Smooth muscle cell of the brain vasculature (primary cell): ENCODE measurements around the gene ZMPSTE24.

Experiments used
- DNase-seq: peaks from one replicate; pipeline ENCODE4 v3.0.0-alpha.2; 2012; ENCODE audit warnings: low read depth, low spot score

Gene ZMPSTE24

DNA sequence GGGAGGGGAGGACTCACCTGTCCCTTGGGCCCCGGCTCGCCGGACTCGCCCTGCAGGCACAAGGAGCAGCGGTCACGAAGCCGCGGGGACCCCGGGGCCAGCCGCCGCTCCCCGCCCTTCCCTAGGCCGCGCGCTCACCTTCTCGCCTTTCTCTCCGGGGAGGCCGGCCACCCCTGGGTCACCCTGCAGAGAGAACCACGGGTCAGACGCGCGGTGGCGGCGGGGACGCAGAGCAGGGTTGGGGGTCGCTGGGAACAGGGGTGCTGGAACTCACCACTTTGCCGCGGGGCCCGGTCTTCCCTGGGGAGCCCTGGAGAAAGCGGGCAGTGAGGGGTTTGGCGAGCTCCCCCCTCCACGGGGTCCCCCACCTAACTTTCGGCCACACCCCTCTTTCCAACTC is 45.8 kb downstream of the ZMPSTE24 start:
- no peak for DNase-seq

DNA sequence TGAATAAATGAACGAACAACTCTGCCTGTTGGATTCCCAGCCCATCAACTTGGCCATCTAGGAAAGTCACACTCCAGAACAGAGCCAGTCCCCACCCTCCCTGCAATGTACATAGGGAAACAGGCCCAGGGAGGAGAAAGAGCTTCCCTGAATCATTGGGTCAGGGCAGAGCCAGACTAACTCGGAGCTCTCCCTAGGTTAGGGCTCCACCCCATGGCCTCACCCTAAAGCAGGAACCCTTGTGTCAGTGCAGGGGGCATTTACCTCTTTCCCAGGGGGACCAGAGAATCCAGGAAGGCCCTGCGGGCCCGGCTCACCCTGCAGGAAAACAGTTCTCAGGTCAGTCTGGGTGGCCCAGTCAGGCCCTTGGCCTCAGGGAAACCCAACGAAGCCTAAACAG is 47.4 kb downstream of the ZMPSTE24 start:
- DNase-seq: no peak

DNA sequence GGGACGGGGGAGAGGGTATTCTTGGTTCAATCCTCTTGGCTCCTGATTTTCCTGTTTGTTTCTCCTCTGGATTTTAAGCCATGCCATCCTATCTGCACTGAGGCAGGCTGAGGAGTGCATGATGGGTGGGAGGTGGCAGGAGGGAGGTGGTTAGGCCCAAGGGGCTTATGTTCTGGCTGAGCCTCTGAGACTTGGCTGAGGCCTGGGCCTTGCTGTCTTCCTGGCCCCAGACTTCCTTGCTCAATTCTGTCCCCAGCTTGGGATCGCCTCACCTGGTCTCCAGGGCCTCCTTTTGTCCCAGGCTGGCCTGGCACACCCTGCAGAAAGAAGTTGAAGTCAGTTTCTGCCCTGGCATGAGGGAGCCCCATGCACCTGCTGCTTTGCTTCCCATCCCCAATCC is 47.8 kb downstream of the ZMPSTE24 start:
- no peak for DNase-seq

DNA sequence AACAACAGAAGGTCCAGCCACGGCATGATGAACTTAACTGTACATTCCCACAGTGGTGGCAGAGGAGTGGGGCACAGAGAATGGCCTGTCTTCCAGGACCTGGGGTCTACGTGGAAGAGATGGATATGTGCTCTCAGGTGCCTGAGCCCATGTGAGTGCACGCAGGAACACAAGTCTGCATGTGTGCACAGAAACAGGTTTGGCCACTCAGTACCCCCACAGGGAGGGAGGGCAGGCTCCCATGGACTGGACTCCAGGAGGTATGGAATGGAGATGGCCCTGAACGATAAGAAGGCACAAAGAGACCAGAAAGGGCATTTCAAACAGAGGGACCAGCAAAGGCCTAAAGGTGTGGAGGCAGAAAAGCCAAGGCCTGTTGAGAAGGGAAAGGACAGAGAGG is 48.3 kb downstream of the ZMPSTE24 start:
- no peak for DNase-seq

DNA sequence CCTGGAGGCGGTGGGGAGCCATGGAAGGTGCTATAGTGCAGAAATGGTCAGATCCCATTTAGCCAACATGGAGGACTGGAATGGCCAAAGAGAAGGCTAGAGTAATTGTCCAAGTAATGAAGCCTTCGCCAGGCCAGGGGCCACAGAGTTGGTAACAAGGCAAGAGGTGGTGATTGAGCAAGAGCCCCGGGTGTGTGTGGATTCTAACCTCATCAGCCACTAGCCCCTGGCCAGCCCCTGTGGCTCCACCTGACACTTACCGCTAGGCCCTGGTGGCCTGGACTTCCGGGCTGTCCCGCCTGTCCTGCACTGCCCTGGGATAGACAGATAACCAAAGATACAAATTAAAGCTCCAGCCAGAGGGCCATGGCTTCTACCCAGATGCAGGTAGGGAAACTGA is 49.1 kb downstream of the ZMPSTE24 start:
- DNase-seq: no peak

DNA sequence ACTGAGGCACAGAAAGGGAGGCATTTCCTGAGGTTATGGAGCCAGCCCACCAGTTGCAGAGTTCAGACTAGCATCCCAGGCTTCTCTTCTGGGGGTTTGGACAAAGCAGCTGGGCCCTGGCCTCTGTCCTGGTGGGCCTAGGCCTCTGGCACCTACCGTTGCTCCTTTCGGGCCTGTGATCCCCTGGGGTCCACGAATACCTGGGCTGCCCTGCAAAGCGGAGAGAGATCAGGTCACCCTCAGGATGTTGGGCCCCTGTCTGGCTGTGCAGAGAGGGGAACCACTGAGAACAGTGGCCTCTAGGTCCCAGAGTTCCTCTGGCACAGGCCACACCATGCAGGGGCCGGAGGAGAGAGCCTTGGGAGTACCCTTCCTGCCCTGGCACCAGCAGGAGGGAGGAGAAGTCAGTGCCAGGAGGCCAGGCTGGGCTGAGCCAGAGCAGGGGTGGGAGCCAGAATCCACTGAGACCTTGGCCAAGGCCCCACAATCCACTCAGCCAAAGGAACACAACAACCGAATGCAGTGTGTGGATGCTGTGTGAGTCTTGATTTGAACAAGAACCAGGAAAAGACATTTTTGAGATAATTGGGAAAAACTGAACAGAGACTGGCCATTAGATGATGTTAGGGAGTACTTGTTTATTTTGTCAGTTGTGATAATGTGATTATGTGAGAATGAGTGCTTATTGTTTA is 50.1 kb downstream of the ZMPSTE24 start:
- DNase-seq: no peak

DNA sequence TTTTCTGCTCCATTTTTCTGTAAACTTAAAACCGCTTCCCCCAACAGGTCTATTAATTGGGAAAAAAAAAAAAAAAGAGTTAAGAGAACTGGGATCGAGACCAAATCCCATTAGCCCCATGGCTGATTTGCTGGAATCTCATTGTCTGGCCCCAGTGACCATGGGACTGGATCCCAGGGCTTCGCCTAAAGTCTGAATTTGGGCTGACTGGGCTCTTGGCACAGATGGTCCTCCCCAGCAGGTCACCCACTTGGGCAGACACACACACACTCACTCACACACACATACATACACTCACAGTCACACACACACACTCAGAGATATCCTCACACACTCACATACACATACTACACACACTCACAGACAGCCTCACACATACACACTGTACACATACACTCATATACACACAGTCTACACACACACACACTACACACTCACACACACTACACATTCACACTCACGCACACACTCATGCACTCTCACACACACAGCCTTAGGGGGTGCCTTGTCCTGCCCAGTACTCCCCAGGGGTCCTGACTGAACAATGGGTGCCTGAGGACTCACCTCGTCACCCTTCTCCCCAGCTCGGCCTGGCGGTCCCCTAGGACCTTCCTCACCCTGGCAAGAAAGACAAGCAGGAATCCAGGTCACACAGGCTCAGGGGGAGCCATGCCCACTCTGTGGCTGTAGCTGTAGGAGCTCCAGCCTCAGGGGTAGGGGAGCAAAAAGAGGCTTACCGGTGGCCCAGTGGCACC is 51.5 kb downstream of the ZMPSTE24 start:
- DNase-seq: no peak

DNA sequence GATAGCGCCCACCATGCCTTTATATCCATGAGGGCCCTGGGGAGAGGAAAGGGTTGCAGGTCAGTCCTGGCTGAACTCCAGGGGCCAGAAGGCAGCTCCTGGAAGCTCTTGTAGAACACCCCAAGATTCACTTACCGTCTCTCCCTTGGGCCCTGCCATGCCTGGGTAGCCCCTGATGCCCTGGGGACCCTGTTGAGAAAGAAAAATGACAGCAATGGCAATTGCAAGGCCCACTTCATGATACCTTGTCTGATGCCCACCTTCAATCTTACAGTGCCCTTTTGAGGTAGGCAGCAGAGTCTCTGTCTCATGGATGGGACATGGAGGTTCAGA is 52.1 kb downstream of the ZMPSTE24 start:
- no peak for DNase-seq

DNA sequence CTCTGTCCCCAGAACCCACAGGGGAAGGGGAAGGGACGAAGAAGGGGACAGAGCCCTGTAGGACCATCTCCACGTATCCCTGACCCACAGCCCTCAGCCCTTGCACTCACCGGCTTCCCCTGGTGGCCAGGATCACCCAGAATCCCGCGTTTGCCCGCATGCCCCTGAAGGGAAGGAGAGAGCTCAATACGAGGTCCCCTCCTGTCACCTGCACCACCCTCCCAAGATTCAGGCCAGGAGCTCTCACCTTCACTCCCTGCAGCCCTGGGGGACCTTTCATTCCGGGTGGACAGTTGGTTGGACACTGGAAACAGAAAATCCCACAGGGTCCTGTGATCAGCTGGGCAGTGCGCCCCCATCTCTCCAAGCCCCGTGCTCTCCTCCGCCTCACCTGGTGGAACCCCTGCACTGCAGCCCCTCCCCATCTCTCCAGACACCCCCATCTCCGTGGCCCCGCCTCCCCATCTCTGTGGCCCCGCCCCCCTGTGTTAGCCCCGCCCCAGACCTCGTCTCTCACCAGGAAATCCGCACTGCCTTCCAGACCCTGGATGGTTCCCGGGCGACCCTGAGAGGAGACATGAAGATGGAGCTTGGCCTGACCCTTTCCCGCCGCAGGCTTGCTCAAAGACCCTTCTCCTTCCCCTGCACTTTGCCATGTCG is 53.1 kb downstream of the ZMPSTE24 start:
- no peak for DNase-seq

DNA sequence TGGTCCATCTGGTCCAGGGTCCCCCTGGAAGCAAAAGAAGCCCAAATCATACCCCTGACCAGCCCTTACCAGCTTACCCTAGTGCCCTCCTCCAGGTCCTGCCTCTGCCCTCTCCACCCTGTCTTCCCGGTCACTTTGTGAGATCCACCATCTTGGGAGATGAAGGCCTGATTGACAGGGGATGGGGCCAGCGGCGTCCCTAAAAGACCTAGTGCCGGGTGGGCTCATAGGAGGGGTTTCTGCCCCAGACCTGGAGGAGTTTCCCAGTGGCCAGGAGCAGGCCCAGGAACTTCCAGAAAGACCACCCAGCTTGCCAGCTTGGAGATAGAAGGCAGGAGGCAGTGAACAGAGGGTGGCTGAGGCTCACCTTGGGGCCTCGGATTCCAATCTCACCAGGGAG is 53.7 kb downstream of the ZMPSTE24 start:
- DNase-seq: no peak

DNA sequence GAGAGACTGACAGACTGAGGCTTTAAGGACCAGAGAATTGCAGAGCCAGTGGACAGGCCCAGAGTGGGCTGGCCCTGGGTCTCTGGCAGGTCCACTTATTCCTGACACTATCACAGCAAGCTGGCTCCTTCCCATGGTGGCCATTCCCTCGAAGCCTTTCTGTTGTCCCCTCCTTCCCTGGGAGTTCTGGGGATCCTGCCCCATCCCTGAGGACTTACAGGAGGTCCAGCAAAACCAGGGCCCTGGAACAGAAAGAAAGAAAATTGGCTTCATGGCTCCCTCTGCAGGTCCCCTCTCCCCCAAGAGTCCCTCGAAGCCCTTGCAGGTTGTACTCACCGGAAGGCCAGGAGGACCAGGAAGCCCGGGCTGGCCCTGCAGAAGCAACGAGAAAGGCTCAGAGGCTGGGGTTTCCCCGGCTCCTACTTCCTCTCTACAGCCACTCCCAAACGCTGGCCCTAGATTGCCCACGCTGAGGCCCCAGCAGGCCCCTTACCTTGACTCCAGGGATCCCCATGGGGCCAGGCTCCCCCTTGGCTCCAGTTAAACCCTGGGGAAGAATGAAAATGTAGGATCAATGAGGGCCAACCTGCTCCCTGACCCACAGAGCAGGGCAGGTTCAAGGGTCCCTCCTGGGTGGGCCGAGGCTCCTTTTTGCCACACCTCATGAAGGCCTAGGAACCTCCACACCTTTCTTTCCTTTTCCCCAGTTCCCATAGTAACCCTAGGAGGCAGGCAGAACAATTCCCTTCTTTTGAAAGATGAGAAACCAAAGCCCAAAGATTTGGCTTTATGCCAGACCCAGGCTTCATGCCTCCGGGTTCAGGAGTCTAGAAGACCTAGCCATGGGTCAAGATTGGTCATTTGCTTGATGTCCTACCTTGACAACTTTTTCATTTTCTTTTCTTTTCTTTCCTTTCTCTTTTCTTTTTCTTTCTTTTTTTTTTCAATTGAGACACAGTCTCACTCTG is 54.5 kb downstream of the ZMPSTE24 start:
- DNase-seq: no peak

DNA sequence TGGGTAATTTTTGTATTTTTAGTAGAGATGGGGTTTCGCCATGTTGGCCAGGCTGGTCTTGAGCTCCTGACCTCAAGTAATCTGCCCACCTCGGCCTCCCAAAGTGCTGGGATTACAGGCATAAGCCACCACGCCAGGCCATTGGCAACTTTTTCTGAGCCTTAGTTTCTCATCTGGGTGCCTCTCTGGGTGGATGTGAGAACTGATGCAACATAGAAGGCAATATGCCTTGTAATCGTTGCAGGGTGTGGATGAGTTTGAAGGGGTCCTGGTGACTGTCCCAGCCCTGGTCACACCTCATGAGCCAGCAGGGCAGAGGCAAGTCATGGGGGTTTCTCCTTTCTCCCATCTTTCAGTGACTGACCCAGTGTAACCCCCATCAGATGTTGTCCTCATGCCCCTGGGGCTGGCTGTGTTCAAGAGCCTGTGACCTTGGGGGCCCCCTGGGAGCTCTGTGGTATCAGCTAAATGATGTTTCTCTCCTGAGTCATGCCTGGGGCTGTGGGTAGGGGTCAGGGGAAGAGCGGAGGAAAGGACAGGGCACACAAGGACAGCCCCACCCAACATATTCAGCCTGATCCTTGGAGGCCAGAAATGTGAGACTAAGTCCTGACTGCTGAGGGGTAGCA is 55.4 kb downstream of the ZMPSTE24 start:
- no peak for DNase-seq

DNA sequence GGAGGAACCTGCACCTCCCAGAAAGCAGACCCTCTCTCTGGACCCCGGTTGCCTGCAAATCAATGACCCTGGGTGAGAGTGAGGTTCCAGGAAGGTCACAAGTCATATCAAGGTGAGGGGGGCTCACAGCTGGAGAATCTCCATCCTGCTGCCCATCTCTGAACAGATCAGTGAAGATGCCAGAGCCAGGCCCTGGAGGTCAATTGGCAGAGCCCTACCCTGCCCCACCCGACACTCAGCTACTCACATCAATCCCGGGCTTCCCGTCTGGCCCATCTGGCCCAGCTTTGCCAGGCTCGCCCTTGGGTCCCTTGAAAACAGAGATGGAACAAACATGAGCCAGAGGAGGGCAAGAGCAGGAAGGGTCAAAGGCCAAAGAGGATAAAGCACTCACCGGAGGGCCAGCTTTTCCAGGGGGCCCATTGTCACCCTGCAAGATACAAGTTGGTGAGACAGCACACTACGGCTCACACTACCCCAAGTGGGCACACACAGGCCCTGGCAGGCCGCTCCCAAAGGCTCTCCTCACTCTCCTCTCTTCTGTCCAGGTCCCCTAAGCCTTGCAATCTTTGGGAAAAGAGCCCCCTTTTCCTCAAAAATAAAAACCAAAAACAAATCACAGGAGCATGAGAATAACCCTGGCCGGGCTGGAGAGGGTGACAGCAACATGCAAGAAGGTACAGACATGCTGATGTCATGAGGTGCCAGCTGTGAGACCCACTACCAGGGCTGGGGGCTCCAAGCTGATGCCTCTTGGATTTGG is 56.1 kb downstream of the ZMPSTE24 start:
- no peak for DNase-seq

DNA sequence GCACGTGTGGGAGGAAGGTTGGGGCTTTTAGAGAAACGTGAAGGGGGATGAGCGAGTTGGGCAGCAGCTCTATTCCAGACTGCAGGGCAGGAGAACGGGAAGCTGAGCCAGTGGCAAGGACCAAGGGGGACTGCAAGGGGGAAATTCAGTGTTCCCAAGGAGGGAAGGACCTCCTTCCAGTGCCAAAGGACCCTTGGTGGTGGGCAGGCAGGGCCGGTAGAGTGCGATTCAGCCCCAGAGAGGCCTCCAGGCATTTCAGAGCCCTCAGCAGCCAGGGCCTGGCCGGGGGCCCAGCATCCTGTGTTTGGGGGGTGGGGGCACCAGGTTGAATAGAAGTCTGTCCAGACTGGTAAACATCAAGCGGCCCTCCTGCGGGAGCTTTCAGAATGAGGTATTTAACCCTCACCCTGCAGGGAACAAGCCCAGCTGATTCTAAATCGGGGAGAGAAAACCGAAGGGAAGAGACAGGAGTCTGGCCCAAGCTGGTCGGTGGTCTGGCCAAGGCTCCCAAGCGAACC is 56.7 kb downstream of the ZMPSTE24 start:
- DNase-seq: peak; percentile 20

DNA sequence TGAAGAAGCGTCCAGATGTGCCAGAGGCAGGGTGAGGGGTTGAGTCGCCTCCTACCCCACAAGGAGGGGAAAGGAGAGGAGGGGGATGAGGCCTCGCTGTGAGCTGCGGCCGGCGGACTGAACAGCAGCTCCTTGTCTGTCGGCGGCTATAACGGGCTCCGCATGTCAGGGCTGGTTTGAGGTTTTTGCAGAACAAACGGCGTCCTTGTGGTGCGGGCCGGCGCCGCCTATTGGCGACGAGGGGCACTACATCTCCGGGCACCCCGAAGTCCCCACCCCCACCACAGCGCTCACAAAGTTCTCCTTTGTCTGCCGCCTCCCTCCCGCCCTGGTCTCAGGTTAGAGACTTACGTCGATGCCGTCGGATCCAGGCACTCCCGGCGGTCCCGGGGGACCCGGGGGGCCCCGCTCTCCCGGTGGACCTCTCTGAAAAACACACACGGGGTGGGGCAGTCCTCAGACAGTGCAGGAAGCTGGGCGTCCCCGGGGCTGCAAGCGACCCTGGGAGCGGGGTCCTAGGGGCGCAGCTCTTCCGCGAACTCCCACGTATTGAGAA is 57.3 kb downstream of the ZMPSTE24 start:
- peak; percentile 62 for DNase-seq

DNA sequence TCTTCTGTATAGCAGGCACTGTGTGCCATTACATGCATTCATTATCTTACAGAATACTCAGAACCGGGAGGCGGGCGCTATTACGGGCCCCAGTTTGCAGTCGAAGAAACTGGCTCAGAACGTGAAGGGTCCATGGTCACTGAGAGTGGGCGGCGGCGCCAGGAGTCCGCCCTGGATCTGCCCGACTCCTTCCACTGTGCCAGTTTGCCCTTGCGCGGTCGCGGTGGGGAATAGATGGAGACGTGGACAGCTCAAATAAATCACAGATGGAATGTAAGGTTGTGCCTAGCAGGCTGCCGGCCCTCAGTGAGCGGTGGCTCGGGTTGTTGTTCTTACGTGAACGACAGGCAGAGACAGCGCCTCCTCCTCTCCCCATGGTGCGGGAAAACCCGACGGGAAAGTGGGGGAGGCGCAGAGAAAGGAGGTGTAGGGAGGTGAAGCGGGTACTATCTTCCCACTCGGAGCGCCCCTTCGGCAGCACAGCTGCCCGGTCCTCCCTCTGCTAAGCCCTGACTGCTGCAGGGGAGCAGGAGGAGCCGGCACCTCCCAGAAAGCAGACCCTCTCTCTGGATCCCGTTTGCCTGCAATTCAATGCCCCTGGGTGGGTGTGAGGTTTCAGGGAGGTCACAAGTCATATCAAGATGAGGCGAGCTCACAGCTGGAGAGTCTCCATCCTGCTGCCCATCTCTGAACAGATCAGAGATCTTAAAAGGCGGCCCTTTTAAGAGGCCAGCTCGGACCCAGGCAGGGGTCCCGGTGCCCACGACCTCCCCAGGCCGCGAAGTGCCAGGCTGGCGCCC is 58.0 kb downstream of the ZMPSTE24 start:
- no peak for DNase-seq

DNA sequence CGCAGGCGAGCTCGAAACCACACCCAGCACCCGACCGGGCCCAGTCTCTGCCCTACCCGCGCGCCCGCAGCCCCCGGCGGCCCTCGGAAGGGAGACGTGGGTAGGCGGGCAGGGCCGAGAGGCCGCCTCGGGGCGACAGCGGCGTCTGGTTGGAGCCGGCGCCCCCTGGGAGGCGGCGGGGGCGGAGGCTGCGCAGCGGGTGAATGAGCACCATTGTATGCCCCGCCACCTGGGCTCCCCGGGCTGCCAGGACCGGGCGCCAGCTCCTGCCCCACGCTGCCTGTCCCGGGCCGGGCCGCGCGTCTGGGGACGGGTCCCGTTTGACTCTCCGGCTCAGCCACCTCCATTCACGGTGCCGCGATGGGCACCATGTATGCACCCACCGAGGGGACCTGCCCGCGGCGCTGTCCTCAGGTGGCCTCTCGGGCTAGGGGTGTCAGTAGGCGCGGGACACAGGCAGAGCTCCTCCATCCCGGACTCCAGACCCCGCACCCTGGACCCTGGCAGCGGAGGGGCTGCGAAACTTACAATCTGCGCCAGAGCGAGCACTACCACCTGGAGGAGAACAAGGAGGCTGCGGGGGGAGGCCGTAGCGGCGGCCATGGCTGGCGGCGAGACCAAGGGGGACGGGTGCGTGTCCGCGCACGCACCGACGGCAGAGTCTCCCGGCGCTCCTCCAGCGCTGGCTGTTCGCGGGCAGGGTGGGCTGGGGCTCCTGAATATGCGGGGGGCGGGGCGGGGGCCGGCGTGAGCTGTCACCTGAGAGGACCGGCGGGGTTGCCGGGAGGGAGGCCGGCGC is 58.8 kb downstream of the ZMPSTE24 start, which contains the start of gene COL9A2:
Gene COL9A2, minus strand, starts transcription at position 692 of the 799 bp plus-strand sequence. Its CDS starts 89 bp downstream, at position 603.
- no peak for DNase-seq

DNA sequence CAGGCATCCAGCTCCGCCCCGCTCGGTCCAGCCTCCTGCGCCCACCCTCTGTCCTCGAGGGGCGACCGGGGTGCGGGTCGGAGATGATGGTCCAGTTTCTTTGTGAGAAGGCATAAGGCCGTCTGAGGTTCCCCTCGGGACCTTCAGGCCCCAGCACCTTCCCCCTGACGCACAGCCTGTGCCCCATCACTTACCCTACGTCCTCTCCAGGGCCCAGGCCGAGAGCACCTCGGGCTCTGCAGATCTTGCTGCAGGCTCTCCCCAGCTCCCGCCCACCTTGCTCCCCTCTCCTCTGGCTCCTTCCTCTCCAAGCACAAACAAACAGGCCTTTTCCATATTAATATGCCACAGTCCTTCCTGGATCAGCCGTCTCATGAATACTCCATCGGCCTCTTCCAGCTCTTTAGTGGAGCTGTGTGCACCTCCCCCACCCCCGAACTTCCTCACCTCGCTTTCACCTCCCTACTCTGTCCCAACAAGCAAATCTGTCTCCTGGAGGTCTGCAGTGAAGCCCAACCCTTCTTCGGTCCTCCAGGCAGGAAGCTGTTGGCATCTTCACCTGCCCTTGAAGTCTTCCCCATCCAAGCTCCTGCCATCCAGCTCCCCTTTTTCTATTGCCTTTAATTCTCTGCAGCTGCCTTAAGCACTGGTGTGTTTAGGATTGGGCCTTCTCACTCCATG is 59.5 kb downstream of the ZMPSTE24 start:
- DNase-seq: no peak
